Measurements from ENCODE around the gene KIF16B.

The KIF16B gene

GRCh38 chr20:16411361-16411760 is 161.9 kb downstream of the KIF16B start:
- H3K27me3 ChIP-seq (ENCODE audit: insufficient read depth, poor library complexity, severe bottlenecking), result no peaks in the 10 kb centered on the region
- no peak for DNase-seq (ENCODE audit: low read depth in 1 of 2, low spot score in 1 of 2)
- TF ChIP-seq POLR2AphosphoS5 (IDR thresholded peaks at IDR 0.05; ENCODE audit: low read depth), result no peak
- no peak for TF ChIP-seq CTCF (IDR thresholded peaks at IDR 0.05; ENCODE audit: insufficient read depth, low read length)
- no peak for TF ChIP-seq SPI1 (IDR thresholded peaks at IDR 0.05; ENCODE audit: borderline replicate concordance, low read depth)
- no peak for TF ChIP-seq GABPA (IDR thresholded peaks at IDR 0.05; ENCODE audit: low read depth)
- TF ChIP-seq REST (IDR thresholded peaks at IDR 0.05; ENCODE audit: insufficient replicate concordance, low read depth), result no peak
- no peak overlapping the region for H3K27ac ChIP-seq (replicated peaks)
- H3K4me3 ChIP-seq (replicated peaks; ENCODE audit: insufficient read depth, low read length), result no peak overlapping the region

GRCh38 chr20:16410626-16411025 is 162.6 kb downstream of the KIF16B start:
- no peak overlapping the region for H3K27ac ChIP-seq (replicated peaks)
- TF ChIP-seq SPI1 (IDR thresholded peaks at IDR 0.05; ENCODE audit: borderline replicate concordance, low read depth) (no peak), GABPA (IDR thresholded peaks at IDR 0.05; ENCODE audit: low read depth) (no peak), CTCF (IDR thresholded peaks at IDR 0.05; ENCODE audit: insufficient read depth, low read length) (no peak), REST (IDR thresholded peaks at IDR 0.05; ENCODE audit: insufficient replicate concordance, low read depth) (no peak), POLR2AphosphoS5 (IDR thresholded peaks at IDR 0.05; ENCODE audit: low read depth) (no peak)
- no peak overlapping the region for H3K4me3 ChIP-seq (replicated peaks; ENCODE audit: insufficient read depth, low read length)
- no peak for DNase-seq (ENCODE audit: low read depth in 1 of 2, low spot score in 1 of 2)
- H3K27me3 ChIP-seq (ENCODE audit: insufficient read depth, poor library complexity, severe bottlenecking), result no peaks in the 10 kb centered on the region

GRCh38 chr20:16408981-16409380 is 164.3 kb downstream of the KIF16B start:
- Histone ChIP-seq H3K4me3 (replicated peaks; ENCODE audit: insufficient read depth, low read length) (no peak overlapping the region), H3K27me3 (ENCODE audit: insufficient read depth, poor library complexity, severe bottlenecking) (no peaks in the 10 kb centered on the region), H3K27ac (replicated peaks) (no peak overlapping the region)
- TF ChIP-seq SPI1 (IDR thresholded peaks at IDR 0.05; ENCODE audit: borderline replicate concordance, low read depth) (no peak), REST (IDR thresholded peaks at IDR 0.05; ENCODE audit: insufficient replicate concordance, low read depth) (no peak), CTCF (IDR thresholded peaks at IDR 0.05; ENCODE audit: insufficient read depth, low read length) (no peak), POLR2AphosphoS5 (IDR thresholded peaks at IDR 0.05; ENCODE audit: low read depth) (no peak)
- DNase-seq (ENCODE audit: low read depth in 1 of 2, low spot score in 1 of 2), result no peak
